ENCODE data around the gene KIAA1958.

GRCh38 chr9:112623198-112623597 is 136.6 kb downstream of the KIAA1958 start:
- TF ChIP-seq CTCF (IDR thresholded peaks at IDR 0.05): no peak
- no peak for TF ChIP-seq POLR2A (IDR thresholded peaks at IDR 0.05)

All from Peyer's patch (tissue), 4 donors.